Neuronal stem cell (in vitro differentiated cells): ENCODE results near the gene COL5A2.
A peak's percentile ranks its signal among the peaks of the same experiment; 100 is the strongest.

Source experiments
- DNase-seq: peaks from one replicate; pipeline ENCODE4 v3.0.0-alpha.2; 2013; ENCODE audit warnings: low spot score
- H2AFZ ChIP-seq: one replicate; pipeline ENCODE4 v1.6.1; 2013; ENCODE audit warnings: mild to moderate bottlenecking, low read length, inconsistent platforms
- H2AK5ac ChIP-seq: 2 replicates; pipeline ENCODE4 v1.6.1; 2013; ENCODE audit warnings: low read depth, mild to moderate bottlenecking, inconsistent platforms, low read length, moderate library complexity, mixed read lengths
- H2BK120ac ChIP-seq: 2 replicates; pipeline ENCODE4 v1.6.1; 2013; ENCODE audit warnings: low read depth, mild to moderate bottlenecking, inconsistent platforms, low read length, moderate library complexity, mixed read lengths
- H2BK12ac ChIP-seq: one replicate; pipeline ENCODE4 v1.6.1; 2013; ENCODE audit warnings: low read length, inconsistent platforms
- H2BK15ac ChIP-seq: 2 replicates; pipeline ENCODE4 v1.6.1; 2013; ENCODE audit warnings: mild to moderate bottlenecking, low read length, inconsistent platforms, mixed read lengths
- H2BK5ac ChIP-seq: one replicate; pipeline ENCODE4 v1.6.1; 2013; ENCODE audit warnings: inconsistent platforms, mild to moderate bottlenecking, low read length, moderate library complexity
- H3K14ac ChIP-seq: one replicate; pipeline ENCODE4 v1.6.1; 2013; ENCODE audit warnings: low read length, inconsistent platforms
- H3K18ac ChIP-seq: 2 replicates; pipeline ENCODE4 v1.6.1; 2013; ENCODE audit warnings: low read length, inconsistent platforms
- H3K23ac ChIP-seq: 2 replicates; pipeline ENCODE4 v1.6.1; 2013; ENCODE audit warnings: low read depth, mild to moderate bottlenecking, mixed read lengths, low read length, inconsistent platforms; ENCODE audit not compliant: poor library complexity
- H3K27ac ChIP-seq: replicated peaks from 3 replicates; pipeline ENCODE4 v1.5.1; 2013; ENCODE audit warnings: low read length, inconsistent platforms
- H3K27me3 ChIP-seq, 3 experiments: 2 replicates each; pipeline ENCODE4 v1.6.1; 2013; ENCODE audit warnings: low read length in 3 of 3, mild to moderate bottlenecking in 2 of 3, inconsistent platforms in 1 of 3, low read depth in 1 of 3, mixed read lengths in 1 of 3, moderate library complexity in 1 of 3; ENCODE audit not compliant: control insufficient read depth in 3 of 3, insufficient read depth in 3 of 3
- H3K36me3 ChIP-seq, 2 donors: replicated peaks in 1 of 2; 2 replicates each; pipeline ENCODE4 v1.6.1; 2013; ENCODE audit warnings: low read length in 2 of 2; ENCODE audit not compliant: control insufficient read depth in 2 of 2, insufficient read depth in 2 of 2
- H3K4ac ChIP-seq: 2 replicates; pipeline ENCODE4 v1.6.1; 2013; ENCODE audit warnings: inconsistent platforms, mild to moderate bottlenecking, low read length, moderate library complexity
- H3K4me1 ChIP-seq, 2 donors: 1 replicate in 1 of 2; 2 replicates in 1 of 2; pipeline ENCODE4 v1.6.1; 2013; ENCODE audit warnings: low read length in 2 of 2, low read depth in 1 of 2; ENCODE audit not compliant: control insufficient read depth in 2 of 2, insufficient read depth in 1 of 2
- H3K4me2 ChIP-seq: one replicate; pipeline ENCODE4 v1.6.1; 2013; ENCODE audit warnings: mild to moderate bottlenecking, low read length, inconsistent platforms; ENCODE audit not compliant: insufficient read depth, poor library complexity, severe bottlenecking
- H3K4me3 ChIP-seq, 2 donors: 2 replicates each; pipeline ENCODE4 v1.5.1; 2013; ENCODE audit warnings: low read length in 2 of 2, mild to moderate bottlenecking in 2 of 2, inconsistent platforms in 1 of 2, moderate library complexity in 1 of 2
- H3K79me1 ChIP-seq: one replicate; pipeline ENCODE4 v1.6.1; 2013; ENCODE audit warnings: low read depth, mild to moderate bottlenecking, inconsistent platforms, low read length, moderate library complexity
- H3K9ac ChIP-seq: one replicate; pipeline ENCODE4 v1.6.1; 2013; ENCODE audit warnings: mild to moderate bottlenecking, low read depth, low read length, inconsistent platforms; ENCODE audit not compliant: poor library complexity
- H3K9me3 ChIP-seq, 2 donors: replicated peaks in 1 of 2; 2 replicates each; pipeline versions ENCODE3 to v1.6.1; 2013; ENCODE audit warnings: low read length in 2 of 2, mild to moderate bottlenecking in 2 of 2, inconsistent platforms in 1 of 2, low read depth in 1 of 2, mixed read lengths in 1 of 2, moderate library complexity in 1 of 2; ENCODE audit not compliant: control insufficient read depth in 2 of 2, insufficient read depth in 1 of 2
- H4K8ac ChIP-seq: one replicate; pipeline ENCODE4 v1.6.1; 2013; ENCODE audit warnings: low read depth, mild to moderate bottlenecking, inconsistent platforms, low read length, moderate library complexity
- H4K91ac ChIP-seq: one replicate; pipeline ENCODE4 v1.6.1; 2013; ENCODE audit warnings: low read length, low read depth, mild to moderate bottlenecking, inconsistent platforms; ENCODE audit not compliant: poor library complexity
- WGBS, 2 donors: extraction: QIAGEN DNeasy Blood & Tissue Kit; methylation state at CpG; one replicate each; pipeline ENCODE4 v1.1.7; 2013; ENCODE audit warnings: missing lambda C conversion rate in 2 of 2, mixed read lengths in 1 of 2; ENCODE audit not compliant: insufficient read length in 2 of 2, insufficient replicate concordance in 1 of 2; ENCODE audit errors: extremely low coverage in 2 of 2; 5-methylcytosine and 5-hydroxymethylcytosine counted together

Gene COL5A2

DNA sequence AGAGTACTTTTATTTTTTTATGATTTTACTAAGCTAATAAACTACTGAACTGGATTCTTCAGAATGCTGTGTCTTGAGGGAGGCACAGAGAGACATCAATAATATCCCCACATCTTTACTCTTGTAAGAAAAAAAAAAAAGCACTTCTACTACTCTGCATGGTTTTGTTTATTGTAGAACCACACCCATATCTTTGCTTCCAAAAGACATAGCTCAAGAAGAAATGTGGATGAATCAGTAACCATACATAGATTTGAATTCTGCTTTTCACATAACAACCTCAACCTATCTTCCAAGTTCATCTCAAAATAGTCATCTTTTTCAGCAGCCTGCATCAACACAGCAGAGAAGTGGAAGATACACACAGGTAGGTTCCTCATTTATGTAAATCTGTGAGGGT lies 12.2 kb upstream of the COL5A2 start:
- no peak overlapping the region for H3K4ac ChIP-seq
- H3K14ac ChIP-seq, result no peak overlapping the region
- no peak overlapping the region for H4K91ac ChIP-seq
- H2BK12ac ChIP-seq, result no peak overlapping the region
- H3K4me2 ChIP-seq, result no peak overlapping the region
- no peak overlapping the region for H4K8ac ChIP-seq
- no peaks in the 10 kb centered on the region for H3K27me3 ChIP-seq
- no peak for DNase-seq
- H3K4me3 ChIP-seq, result no peak overlapping the region
- H3K18ac ChIP-seq, result no peak overlapping the region
- H2AK5ac ChIP-seq, result no peak overlapping the region
- peaks cover 0 to 4% of the 10 kb centered on the region in 2 donors for H3K4me1 ChIP-seq
- H2AFZ ChIP-seq, result no peak overlapping the region
- H3K23ac ChIP-seq, result no peak overlapping the region
- H2BK5ac ChIP-seq, result no peak overlapping the region
- no peaks in the 10 kb centered on the region for H3K79me1 ChIP-seq
- H2BK120ac ChIP-seq, result no peak overlapping the region
- H3K9ac ChIP-seq, result no peak overlapping the region
- H3K36me3 ChIP-seq, result no peaks in the 10 kb centered on the region
- no peak overlapping the region for H2BK15ac ChIP-seq
- no peaks in the 10 kb centered on the region for H3K9me3 ChIP-seq
- H3K27ac ChIP-seq, result no peak overlapping the region

DNA sequence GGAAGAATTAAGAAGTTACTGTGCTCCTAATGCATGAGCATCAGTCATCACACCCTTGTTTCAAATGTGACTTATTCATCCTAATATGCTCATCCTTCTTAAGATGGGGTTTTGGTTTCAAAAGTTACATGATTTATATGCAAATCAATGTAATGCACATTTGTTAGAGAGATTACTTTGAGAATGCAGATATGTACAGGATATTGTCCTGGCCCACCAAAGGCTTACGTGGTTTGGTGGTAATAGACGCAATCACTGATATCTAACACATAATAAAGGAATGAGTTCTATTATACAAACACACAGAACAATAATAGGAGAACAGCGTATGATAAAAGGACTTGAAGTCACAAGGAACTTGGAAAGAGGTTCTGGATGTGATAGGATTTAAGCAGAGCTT lies 11.1 kb upstream of the COL5A2 start:
- Histone ChIP-seq H3K23ac (no peak overlapping the region), H2BK15ac (no peak overlapping the region)
- WGBS, 2 donors, result no CpG with 5 or more reads among the region's 3 CpGs

DNA sequence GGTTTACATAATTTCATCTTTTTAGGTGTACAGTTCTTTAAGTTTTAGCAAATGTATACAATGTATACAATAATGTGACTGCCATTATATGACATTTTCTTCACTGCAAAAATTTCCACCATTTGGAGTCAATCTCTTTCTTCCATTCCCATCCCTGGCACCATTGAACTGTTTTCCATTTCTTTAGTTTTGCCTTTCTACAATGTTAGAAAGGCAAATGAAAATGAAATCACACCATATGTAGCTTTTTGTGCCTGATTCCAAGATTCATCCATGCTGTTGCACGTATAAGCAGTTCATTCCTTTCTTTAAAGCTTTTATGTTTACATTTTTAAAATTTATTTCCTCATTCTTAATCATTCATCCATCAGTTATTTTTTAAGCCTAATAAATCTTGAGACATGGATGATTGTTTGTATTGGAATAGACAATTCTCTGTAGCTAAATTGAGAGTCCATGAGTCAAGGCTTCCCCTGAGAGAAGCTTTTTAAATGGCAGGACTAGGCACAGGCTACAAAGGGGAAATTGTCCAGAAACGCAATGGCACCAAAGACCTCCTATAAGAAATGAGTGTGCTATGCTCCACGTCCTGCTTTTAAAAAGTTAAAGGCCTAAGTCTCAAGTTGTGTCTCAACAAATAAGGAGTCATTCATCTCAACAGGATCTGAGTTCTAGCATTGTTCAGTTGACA lies 8.7 kb upstream of the COL5A2 start:
- no peak overlapping the region for H2BK120ac ChIP-seq
- H3K9ac ChIP-seq, result no peak overlapping the region
- no peak overlapping the region for H3K4ac ChIP-seq
- no peak overlapping the region for H3K23ac ChIP-seq
- no peak overlapping the region for H2BK15ac ChIP-seq
- H3K79me1 ChIP-seq, result no peaks in the 10 kb centered on the region
- H3K9me3 ChIP-seq, result no peaks in the 10 kb centered on the region
- H3K4me3 ChIP-seq, result no peak overlapping the region
- peak overlapping the region; percentile 2 for H2AFZ ChIP-seq
- no peak overlapping the region for H3K14ac ChIP-seq
- H3K36me3 ChIP-seq, result no peaks in the 10 kb centered on the region
- no peak overlapping the region for H2AK5ac ChIP-seq
- no peak for DNase-seq
- no peak overlapping the region for H2BK5ac ChIP-seq
- no peak overlapping the region for H2BK12ac ChIP-seq
- H3K4me1 ChIP-seq, result peaks cover 0 to 4% of the 10 kb centered on the region in 2 donors
- H4K91ac ChIP-seq, result no peak overlapping the region
- H3K27ac ChIP-seq, result peak overlapping the region; percentile 30
- no CpG with 5 or more reads among the region's 3 CpGs for WGBS, 2 donors
- H3K18ac ChIP-seq, result no peak overlapping the region
- H4K8ac ChIP-seq, result no peak overlapping the region
- no peak overlapping the region for H3K4me2 ChIP-seq
- no peaks in the 10 kb centered on the region for H3K27me3 ChIP-seq

More for the DNA sequence above, 11.1 kb upstream of the COL5A2 start:
- Histone ChIP-seq H4K8ac (no peak overlapping the region), H3K27ac (no peak overlapping the region), H3K4ac (no peak overlapping the region), H3K4me2 (no peak overlapping the region), H2AFZ (no peak overlapping the region), H4K91ac (no peak overlapping the region), H3K4me1 (peaks cover 0 to 4% of the 10 kb centered on the region in 2 donors), H2BK120ac (no peak overlapping the region), H3K18ac (no peak overlapping the region), H3K4me3 (no peak overlapping the region), H3K36me3 (no peaks in the 10 kb centered on the region), H3K27me3 (no peaks in the 10 kb centered on the region), H3K79me1 (no peaks in the 10 kb centered on the region), H3K14ac (no peak overlapping the region), H3K9ac (no peak overlapping the region), H2BK12ac (no peak overlapping the region), H3K9me3 (no peaks in the 10 kb centered on the region), H2BK5ac (no peak overlapping the region), H2AK5ac (no peak overlapping the region)
- no peak for DNase-seq

DNA sequence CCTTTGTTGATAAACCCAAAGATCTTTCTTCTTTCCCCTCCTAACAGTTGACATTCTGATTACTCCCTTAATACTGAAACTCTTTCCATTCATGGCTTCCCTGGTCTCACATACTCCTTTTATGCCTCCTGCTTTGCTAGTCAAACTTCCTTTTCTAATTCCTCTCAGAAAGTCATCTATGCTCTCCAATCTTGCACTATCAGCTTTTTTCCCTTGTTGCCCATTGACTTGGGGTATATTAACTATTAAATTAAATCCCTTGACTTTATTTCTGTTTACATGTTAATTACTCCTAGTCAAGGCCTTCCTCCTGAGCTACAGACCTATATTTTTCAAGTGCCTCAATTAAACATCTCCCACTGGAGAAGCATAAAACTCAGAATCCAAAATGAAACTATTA lies 3.6 kb upstream of the COL5A2 start:
- Histone ChIP-seq H3K23ac (no peak overlapping the region), H2AK5ac (no peak overlapping the region), H3K4ac (no peak overlapping the region), H4K8ac (no peak overlapping the region), H2BK15ac (no peak overlapping the region), H2BK12ac (no peak overlapping the region), H3K14ac (no peak overlapping the region), H3K4me1 (peaks cover 0 to 2% of the 10 kb centered on the region in 2 donors), H3K9ac (no peak overlapping the region), H3K36me3 (no peaks in the 10 kb centered on the region), H3K27ac (no peak overlapping the region), H2BK5ac (no peak overlapping the region), H3K4me3 (no peak overlapping the region), H3K79me1 (no peaks in the 10 kb centered on the region), H4K91ac (no peak overlapping the region), H2BK120ac (no peak overlapping the region), H3K18ac (no peak overlapping the region), H3K4me2 (no peak overlapping the region), H3K27me3 (no peaks in the 10 kb centered on the region), H3K9me3 (no peaks in the 10 kb centered on the region), H2AFZ (no peak overlapping the region)
- DNase-seq, result no peak
